ENCODE data around the gene HOXD3. TPM values are rescaled to one million over a fixed set of nuclear protein-coding genes. Genes with fewer than 3 reads are reported as not detected.

HOXD3 gene
- total and polyA plus RNA-seq, 2 of the 8 experiments (the other 6 are each of a cell fraction or from before 2014, with no cell fraction given), result not detected

DNA sequence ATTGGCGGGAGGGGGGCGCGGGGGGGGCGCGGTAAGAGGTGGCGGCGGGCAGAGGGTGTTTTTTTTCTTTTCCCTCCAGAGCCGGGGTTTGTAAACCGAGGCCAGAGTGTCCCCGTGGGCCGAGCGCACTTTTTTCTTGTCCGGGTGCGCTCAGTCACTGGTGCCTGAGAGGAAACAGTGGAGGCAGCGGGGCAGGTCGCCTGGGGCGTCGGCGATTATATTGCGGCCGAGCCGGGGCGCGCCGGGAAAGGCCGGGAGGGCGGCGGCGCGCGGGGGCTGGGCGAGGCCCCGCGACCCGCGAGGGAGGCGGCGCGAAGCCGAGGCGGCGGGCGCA, 27.3 kb upstream of the HOXD3 start:
- Histone ChIP-seq H2BK12ac (ENCODE audit: low read depth, low read length) (no peak overlapping the region), H3K4ac (replicated peaks; ENCODE audit: insufficient read length, low read depth, low read length) (no peak overlapping the region), H3K36me3 (ENCODE audit: control insufficient read depth in 2 of 4, insufficient read depth in 4 of 4, low read length in 3 of 4) (peaks cover 0 to 17% (median 0%) of the 10 kb centered on the region in 4 experiments; a peak in 1 of 8 replicates), H4K91ac (replicated peaks; ENCODE audit: insufficient read length, low read length) (no peak overlapping the region), H4K5ac (ENCODE audit: insufficient read length, low read depth, low read length) (no peak overlapping the region), H3K23ac (ENCODE audit: insufficient read length) (no peak overlapping the region), H3K56ac (replicated peaks; ENCODE audit: insufficient read length, low read depth, low read length) (no peak overlapping the region), H4K8ac (ENCODE audit: extremely low read depth, insufficient read depth, low read length) (no peak overlapping the region), H2BK5ac (ENCODE audit: low read depth, low read length) (no peak overlapping the region), H3K79me2 (ENCODE audit: control insufficient read depth in 1 of 2, insufficient read depth in 2 of 2, low read length in 2 of 2) (no peaks in the 10 kb centered on the region), H3K18ac (ENCODE audit: extremely low read depth, low read length) (no peak overlapping the region), H4K20me1 (replicated peaks in 1 of 2; ENCODE audit: control insufficient read depth in 1 of 2, insufficient read depth in 2 of 2, low read length in 2 of 2) (peaks cover 18 to 28% of the 10 kb centered on the region in 2 experiments), H3K4me1 (replicated peaks in 1 of 4; ENCODE audit: control insufficient read depth in 3 of 4, insufficient read depth in 4 of 4, low read length in 3 of 4) (peaks cover 0 to 11% (median 5%) of the 10 kb centered on the region in 4 experiments; a peak in 6 of 7 replicates), H3K4me2 (ENCODE audit: insufficient read depth in 1 of 2, low read depth in 2 of 2, low read length in 2 of 2) (peak overlapping the region; percentile 57 to 70; a peak in 3 of 4 replicates), H3K27ac (ENCODE audit: low read depth, low read length) (no peak overlapping the region), H3K23me2 (ENCODE audit: low read depth, low read length) (no peaks in the 10 kb centered on the region; the same call in 1 of the 2 replicates), H3K9me3 (ENCODE audit: insufficient read depth in 2 of 2, low read depth in 1 of 2, low read length in 1 of 2) (no peaks in the 10 kb centered on the region), H3K14ac (ENCODE audit: insufficient read length) (no peak overlapping the region), H2AFZ (ENCODE audit: low read length) (no peak overlapping the region), H3K79me1 (ENCODE audit: low read depth, low read length) (no peaks in the 10 kb centered on the region), H3K27me3 (replicated peaks in 1 of 4; ENCODE audit: control insufficient read depth in 3 of 4, extremely low read depth in 1 of 4, insufficient read depth in 3 of 4, low read length in 3 of 4) (peaks cover 94 to 100% (median 98%) of the 10 kb centered on the region in 4 experiments), H3K4me3 (ENCODE audit: extremely low read depth in 1 of 4, insufficient read depth in 2 of 4, low read depth in 3 of 4, low read length in 4 of 4) (peak overlapping the region in 2 of 4 experiments; percentile 11 to 24; a peak in 2 of 8 replicates), H2BK15ac (ENCODE audit: low read length) (no peak overlapping the region), H3K9ac (replicated peaks in 1 of 4; ENCODE audit: extremely low read depth in 1 of 4, low read depth in 3 of 4, low read length in 3 of 4) (no peak overlapping the region), H2AK5ac (ENCODE audit: low read depth, low read length) (no peak overlapping the region), H2BK20ac (ENCODE audit: low read length) (no peak overlapping the region), H2BK120ac (replicated peaks; ENCODE audit: low read depth, low read length) (no peak overlapping the region)
- DNase-seq (ENCODE audit: low read depth in 1 of 2, low spot score in 2 of 2) (peak in 1 of 2 experiments; percentile 57), FAIRE-seq (no peak)
- ChIA-PET CTCF (ENCODE audit: partially characterized antibody) (interaction anchor here (0.6 to 6.2 kb wide), 11 partner anchors 9 to 1019 kb away, joined by 3 to 72 read pairs (median 4); no protein-coding TSS in a partner anchor), POLR2A (ENCODE audit: partially characterized antibody) (interaction anchor here (1.2 kb wide), 1 partner anchor 26 kb away, joined by 3 read pairs; no protein-coding TSS in a partner anchor)
- 0% methylated on average over 7 of the region's 43 CpGs; no CpG with 5 or more reads in 1 of the 2 experiments for WGBS, 2 experiments (ENCODE audit: extremely low coverage in 1 of 2, insufficient coverage in 1 of 2, insufficient read length in 1 of 2, insufficient replicate concordance in 2 of 2, low coverage in 1 of 2, low lambda C conversion rate in 2 of 2, missing lambda C conversion rate in 1 of 2)
- TF ChIP-seq CHD1 (IDR thresholded peaks at IDR 0.05; ENCODE audit: low read depth, low read length) (no peak), SIX5 (IDR thresholded peaks at IDR 0.05; ENCODE audit: low read depth, low read length) (no peak), GABPA (IDR thresholded peaks at IDR 0.05; ENCODE audit: borderline replicate concordance, insufficient read depth, low read length) (no peak), TBP (IDR thresholded peaks at IDR 0.05; ENCODE audit: low read depth, low read length) (no peak), EGR1 (IDR thresholded peaks at IDR 0.05; ENCODE audit: borderline replicate concordance, low read depth, low read length) (no peak), JUN (IDR thresholded peaks at IDR 0.05; ENCODE audit: low read depth, low read length) (no peak), HDAC2 (IDR thresholded peaks at IDR 0.05; ENCODE audit: borderline replicate concordance in 1 of 2, low read depth in 2 of 2, low read length in 2 of 2) (no peak), TEAD4 (IDR thresholded peaks at IDR 0.05; ENCODE audit: low read depth, low read length) (no peak)
